ENCODE results near the gene PDE4C.

PDE4C gene

GRCh38 chr19:18263324-18264136 is 37.3 kb upstream of the PDE4C start:
- TF ChIP-seq, protein P1, sequence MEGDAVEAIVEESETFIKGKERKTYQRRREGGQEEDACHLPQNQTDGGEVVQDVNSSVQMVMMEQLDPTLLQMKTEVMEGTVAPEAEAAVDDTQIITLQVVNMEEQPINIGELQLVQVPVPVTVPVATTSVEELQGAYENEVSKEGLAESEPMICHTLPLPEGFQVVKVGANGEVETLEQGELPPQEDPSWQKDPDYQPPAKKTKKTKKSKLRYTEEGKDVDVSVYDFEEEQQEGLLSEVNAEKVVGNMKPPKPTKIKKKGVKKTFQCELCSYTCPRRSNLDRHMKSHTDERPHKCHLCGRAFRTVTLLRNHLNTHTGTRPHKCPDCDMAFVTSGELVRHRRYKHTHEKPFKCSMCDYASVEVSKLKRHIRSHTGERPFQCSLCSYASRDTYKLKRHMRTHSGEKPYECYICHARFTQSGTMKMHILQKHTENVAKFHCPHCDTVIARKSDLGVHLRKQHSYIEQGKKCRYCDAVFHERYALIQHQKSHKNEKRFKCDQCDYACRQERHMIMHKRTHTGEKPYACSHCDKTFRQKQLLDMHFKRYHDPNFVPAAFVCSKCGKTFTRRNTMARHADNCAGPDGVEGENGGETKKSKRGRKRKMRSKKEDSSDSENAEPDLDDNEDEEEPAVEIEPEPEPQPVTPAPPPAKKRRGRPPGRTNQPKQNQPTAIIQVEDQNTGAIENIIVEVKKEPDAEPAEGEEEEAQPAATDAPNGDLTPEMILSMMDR (IDR thresholded peaks at IDR 0.05; ENCODE audit: insufficient read depth, missing control alignments) = no peak
- no peak for FAIRE-seq
- no peak for DNase-seq (ENCODE audit: insufficient read length, low spot score)

GRCh38 chr19:18262917-18263316 is 36.7 kb upstream of the PDE4C start:
- no peak for DNase-seq (ENCODE audit: insufficient read length, low spot score)
- FAIRE-seq = no peak
- TF ChIP-seq, protein P1 (IDR thresholded peaks at IDR 0.05; ENCODE audit: insufficient read depth, missing control alignments) = no peak

GRCh38 chr19:18262144-18262543 is 35.9 kb upstream of the PDE4C start:
- DNase-seq (ENCODE audit: insufficient read length, low spot score) = no peak
- TF ChIP-seq, protein P1 (IDR thresholded peaks at IDR 0.05; ENCODE audit: insufficient read depth, missing control alignments) = no peak
- no peak for FAIRE-seq

DNA sequence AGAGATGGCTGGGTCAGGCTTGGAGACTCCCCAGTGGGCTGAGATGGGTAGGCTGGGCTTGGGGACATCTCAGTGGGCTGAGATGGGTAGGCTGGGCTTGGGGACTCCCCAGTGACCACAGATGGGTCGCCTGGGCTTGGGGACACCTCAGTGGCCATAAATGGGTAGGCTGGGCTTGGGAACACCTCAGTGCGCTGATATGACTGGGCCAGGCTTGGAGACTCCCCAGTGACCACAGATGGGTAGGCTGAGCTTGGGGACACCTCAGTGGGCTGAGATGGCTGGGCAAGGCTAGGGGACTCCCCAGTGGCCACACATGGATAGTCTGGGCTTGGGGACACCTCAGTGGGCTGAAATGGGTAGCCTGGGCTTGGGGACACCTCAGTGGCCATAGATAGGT is 35.2 kb upstream of the PDE4C start:
- no peak for FAIRE-seq
- no peak for DNase-seq (ENCODE audit: insufficient read length, low spot score)
- TF ChIP-seq, protein P1 (IDR thresholded peaks at IDR 0.05; ENCODE audit: insufficient read depth, missing control alignments) = no peak

DNA sequence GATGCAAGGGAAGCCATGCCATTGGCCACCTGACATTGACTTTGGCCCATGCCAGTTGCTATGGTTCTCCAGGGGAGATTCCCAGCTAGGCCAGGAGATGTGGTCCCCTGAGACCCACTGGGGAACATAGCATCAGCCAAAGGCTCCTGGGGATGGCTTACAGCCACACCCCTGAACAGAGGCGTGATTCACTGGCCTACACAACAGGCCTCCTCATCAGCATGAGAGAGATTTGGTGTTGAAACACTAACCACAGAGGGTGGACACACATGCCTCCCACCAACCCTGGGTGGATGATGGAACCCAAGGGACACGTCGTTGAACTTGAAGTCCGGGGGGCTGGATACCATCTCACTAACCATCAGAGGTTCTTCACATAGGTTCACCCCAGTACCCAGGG is 33.7 kb upstream of the PDE4C start:
- FAIRE-seq (no peak), DNase-seq (ENCODE audit: insufficient read length, low spot score) (no peak)
- TF ChIP-seq, protein P1 (IDR thresholded peaks at IDR 0.05; ENCODE audit: insufficient read depth, missing control alignments) = no peak

DNA sequence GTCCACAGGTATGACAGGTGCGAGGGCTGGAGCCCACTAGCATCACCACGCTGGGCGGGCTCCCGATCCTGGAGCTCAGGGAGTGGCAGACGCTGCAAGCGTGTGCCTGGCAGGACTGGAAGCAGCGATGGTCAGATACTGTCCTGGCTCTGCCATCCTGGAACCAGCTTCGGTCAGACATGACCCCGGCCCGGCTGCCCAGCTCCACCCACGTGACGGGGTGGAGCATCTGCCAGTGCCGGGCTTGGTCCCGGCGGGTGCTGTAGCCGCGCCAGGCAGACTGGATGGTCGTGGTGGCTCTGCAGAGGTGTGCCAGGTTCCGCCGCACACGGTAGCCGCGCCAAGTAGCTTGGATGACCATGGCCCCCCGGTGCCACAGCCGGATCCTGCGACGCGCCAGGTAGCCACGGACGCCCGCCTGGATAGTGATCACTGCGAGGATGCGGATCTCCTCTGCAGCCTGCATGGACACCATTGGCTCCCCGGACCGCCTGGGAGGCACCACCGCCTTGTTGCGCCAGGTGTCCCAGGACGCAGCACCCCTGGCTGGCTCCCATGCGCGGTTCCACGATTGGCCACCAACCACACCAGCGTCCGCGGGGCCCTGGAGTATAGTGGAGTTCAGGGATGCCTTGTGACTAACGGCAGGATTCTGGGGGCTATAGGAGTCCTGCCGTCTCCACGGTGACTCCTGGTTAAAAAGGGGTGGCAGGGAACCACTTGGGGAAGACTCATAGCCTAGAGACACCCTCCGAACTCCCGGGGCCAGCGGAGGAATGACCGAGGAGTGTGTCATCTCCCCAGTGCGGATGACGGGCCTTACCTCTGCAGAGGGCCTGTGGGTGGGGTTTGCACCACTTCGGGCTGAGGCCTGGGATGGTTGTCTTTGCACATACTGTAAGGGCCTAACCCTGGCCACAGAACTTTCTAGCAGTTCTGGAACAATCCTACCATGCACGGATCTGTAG is 31.5 kb upstream of the PDE4C start:
- TF ChIP-seq, protein P1 (IDR thresholded peaks at IDR 0.05; ENCODE audit: insufficient read depth, missing control alignments) = no peak
- no peak for FAIRE-seq
- no peak for DNase-seq (ENCODE audit: insufficient read length, low spot score)

All from D721Med (cell line).